Upper lobe of right lung (tissue), 1 donor: ENCODE results near the gene SHISA6. TPM values are rescaled to one million over a fixed set of nuclear protein-coding genes. Genes with fewer than 3 reads are reported as not detected.

ENCODE experiments used
- ATAC-seq: fragments of 200-7000 bp; cut with Tn5 transposase; one replicate; pipeline ENCODE4 v1.9.1; 2020; ENCODE audit warnings: mild to moderate bottlenecking, moderate library complexity
- DNase-seq: peaks from one replicate; pipeline ENCODE4 v3.0.0-alpha.2; 2020
- H3K27ac ChIP-seq: fragments of 200-600 bp; one replicate; pipeline ENCODE4 v1.8.0; 2022
- H3K27me3 ChIP-seq: fragments of 200-600 bp; one replicate; pipeline ENCODE4 v1.8.0; 2022; ENCODE audit warnings: mild to moderate bottlenecking
- H3K36me3 ChIP-seq: fragments of 200-600 bp; one replicate; pipeline ENCODE4 v1.8.0; 2022
- H3K4me1 ChIP-seq: fragments of 200-600 bp; one replicate; pipeline ENCODE4 v1.8.0; 2022
- H3K4me3 ChIP-seq: fragments of 200-600 bp; one replicate; pipeline ENCODE4 v1.8.0; 2022; ENCODE audit warnings: mild to moderate bottlenecking
- H3K9me3 ChIP-seq: fragments of 200-600 bp; one replicate; pipeline ENCODE4 v1.8.0; 2022
- intact Hi-C: fragments of 100-400 bp; cut with DNase I; formaldehyde crosslinking; loops from one replicate; pipeline ENCODE4 v1.11.0; 2022
- total RNA-seq: library from RNA; stranded (reverse); fragmentation: NEBNext Ultra II Directional; extraction: Animal tissue kit (Norgen Biotek cat#: 25700); gene quantifications from one replicate; pipeline ENCODE4 v1.2.1, GENCODE V29; 2021
- TF ChIP-seq, protein P1 (sequence below): fragments of 200-600 bp; IDR thresholded peaks from one replicate; pipeline ENCODE4 v1.8.0; 2022; ENCODE audit warnings: antibody characterized with exemption
- donor health status: DM: no; HTN: yes; CAD: no; lungs with severe emphysema.

The SHISA6 gene
- total RNA-seq, 1 donor from 2014 or later: not detected

DNA sequence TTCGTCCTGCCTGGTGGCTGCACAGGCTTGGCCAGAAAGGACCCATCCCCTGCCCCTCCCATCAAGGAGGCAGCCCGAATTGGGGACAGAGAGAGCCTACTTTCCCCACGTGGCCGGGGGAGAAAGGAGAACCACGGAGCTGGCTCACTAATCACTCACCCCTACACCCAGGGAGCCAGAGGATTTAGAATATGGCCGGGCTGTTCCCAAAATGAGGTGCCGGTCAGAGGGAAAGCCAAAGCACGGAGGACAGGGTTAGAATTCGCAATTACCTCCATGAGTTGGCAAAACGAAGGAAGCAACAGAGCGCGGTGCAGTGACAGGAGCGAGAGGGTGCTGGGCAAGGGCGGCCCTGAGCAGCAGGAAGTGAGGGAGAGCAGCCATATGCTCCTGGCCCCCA lies 33.1 kb downstream of the SHISA6 start:
- DNase-seq (no peak), ATAC-seq (no peak)
- H3K36me3 ChIP-seq: no peaks in the 10 kb centered on the region
- H3K27me3 ChIP-seq: no peaks in the 10 kb centered on the region
- H3K27ac ChIP-seq: no peak overlapping the region
- no peaks in the 10 kb centered on the region for H3K9me3 ChIP-seq
- intact Hi-C loops: no loop called here
- TF ChIP-seq, protein P1, sequence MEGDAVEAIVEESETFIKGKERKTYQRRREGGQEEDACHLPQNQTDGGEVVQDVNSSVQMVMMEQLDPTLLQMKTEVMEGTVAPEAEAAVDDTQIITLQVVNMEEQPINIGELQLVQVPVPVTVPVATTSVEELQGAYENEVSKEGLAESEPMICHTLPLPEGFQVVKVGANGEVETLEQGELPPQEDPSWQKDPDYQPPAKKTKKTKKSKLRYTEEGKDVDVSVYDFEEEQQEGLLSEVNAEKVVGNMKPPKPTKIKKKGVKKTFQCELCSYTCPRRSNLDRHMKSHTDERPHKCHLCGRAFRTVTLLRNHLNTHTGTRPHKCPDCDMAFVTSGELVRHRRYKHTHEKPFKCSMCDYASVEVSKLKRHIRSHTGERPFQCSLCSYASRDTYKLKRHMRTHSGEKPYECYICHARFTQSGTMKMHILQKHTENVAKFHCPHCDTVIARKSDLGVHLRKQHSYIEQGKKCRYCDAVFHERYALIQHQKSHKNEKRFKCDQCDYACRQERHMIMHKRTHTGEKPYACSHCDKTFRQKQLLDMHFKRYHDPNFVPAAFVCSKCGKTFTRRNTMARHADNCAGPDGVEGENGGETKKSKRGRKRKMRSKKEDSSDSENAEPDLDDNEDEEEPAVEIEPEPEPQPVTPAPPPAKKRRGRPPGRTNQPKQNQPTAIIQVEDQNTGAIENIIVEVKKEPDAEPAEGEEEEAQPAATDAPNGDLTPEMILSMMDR: no peak
- no peaks in the 10 kb centered on the region for H3K4me1 ChIP-seq
- no peak overlapping the region for H3K4me3 ChIP-seq

DNA sequence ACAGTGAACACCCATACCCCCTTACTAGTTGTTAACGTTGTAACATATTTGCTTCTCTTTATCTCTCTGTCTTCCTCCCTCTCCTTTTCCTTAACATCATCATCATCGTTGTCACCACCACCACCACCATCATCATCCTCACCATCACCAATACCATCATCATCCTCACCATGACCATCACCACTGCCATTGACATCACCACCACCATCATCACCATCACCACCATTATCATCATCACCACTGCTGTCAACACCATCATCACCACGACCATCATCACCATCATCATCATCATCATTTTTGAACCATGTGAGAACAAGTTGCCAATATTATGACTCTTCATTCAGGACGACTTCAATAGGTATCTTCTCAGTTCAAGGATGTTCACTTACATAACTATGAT lies 35.5 kb downstream of the SHISA6 start:
- H3K4me3 ChIP-seq: no peak overlapping the region
- H3K27me3 ChIP-seq: no peaks in the 10 kb centered on the region
- DNase-seq: no peak
- ATAC-seq: no peak
- intact Hi-C loops: no loop called here
- no peaks in the 10 kb centered on the region for H3K9me3 ChIP-seq
- no peaks in the 10 kb centered on the region for H3K4me1 ChIP-seq
- TF ChIP-seq, protein P1: no peak
- H3K27ac ChIP-seq: no peak overlapping the region
- H3K36me3 ChIP-seq: no peaks in the 10 kb centered on the region

DNA sequence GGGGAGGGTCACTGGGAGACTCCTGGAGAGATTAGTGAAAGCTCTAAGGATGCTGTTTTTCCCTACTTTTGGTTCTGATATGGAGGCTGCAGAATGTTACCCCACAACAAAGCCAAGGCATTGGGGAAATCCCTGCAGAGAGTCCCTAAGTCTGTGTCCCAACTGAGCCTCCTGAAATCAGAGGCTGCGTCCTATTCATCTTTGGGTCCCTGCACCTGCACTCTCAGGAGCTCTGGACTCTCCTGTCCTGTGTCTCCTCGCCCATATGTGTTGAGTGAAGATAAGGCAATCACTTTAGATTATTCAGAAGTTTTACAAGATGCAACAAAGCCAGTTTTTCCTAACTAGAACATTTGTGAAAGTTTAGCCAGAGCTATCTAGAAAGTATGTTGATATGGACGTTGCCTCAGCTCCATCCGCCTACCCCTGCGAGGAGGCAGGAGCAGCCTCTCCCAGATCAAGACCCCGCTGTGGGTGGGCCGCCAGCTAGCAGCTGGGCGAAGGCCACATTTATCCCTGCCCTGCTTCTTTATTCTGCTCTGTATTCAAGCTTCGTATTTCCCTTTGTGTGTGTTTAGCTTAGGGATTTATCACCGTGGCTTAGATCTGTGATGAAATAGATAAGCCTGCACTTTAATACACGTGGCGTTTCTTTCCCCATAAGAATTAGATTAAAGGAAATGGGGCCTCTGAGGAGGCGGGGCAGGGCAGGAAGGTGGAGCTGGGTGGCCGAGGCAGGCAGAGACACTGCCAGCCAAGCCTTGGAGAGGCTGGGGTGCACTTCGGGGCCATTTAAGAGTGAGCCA lies 37.4 kb downstream of the SHISA6 start:
- no peak for ATAC-seq
- intact Hi-C loops: no loop called here
- Histone ChIP-seq H3K27me3 (no peaks in the 10 kb centered on the region), H3K27ac (no peak overlapping the region), H3K4me3 (no peak overlapping the region), H3K9me3 (no peaks in the 10 kb centered on the region), H3K4me1 (no peaks in the 10 kb centered on the region), H3K36me3 (no peaks in the 10 kb centered on the region)
- TF ChIP-seq, protein P1: no peak
- no peak for DNase-seq

DNA sequence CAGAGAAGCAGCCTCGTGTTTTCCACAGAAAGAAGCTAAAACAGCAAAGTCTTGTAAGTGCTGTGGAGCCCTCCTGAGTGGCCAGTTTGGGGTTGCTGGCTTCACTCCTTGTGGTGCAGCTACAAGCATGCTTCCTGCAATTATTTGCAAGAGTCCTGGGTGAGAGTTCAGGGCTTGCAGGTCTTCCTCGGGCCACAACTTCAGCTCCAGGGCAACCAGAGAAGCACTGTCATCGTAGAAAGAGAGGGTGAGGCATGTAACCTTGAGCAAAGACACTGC lies 37.9 kb downstream of the SHISA6 start:
- no peaks in the 10 kb centered on the region for H3K4me1 ChIP-seq
- H3K27me3 ChIP-seq: no peaks in the 10 kb centered on the region
- ATAC-seq (no peak), DNase-seq (no peak)
- H3K4me3 ChIP-seq: no peak overlapping the region
- TF ChIP-seq, protein P1: no peak
- no peak overlapping the region for H3K27ac ChIP-seq
- H3K9me3 ChIP-seq: no peaks in the 10 kb centered on the region
- intact Hi-C loops: no loop called here
- no peaks in the 10 kb centered on the region for H3K36me3 ChIP-seq

DNA sequence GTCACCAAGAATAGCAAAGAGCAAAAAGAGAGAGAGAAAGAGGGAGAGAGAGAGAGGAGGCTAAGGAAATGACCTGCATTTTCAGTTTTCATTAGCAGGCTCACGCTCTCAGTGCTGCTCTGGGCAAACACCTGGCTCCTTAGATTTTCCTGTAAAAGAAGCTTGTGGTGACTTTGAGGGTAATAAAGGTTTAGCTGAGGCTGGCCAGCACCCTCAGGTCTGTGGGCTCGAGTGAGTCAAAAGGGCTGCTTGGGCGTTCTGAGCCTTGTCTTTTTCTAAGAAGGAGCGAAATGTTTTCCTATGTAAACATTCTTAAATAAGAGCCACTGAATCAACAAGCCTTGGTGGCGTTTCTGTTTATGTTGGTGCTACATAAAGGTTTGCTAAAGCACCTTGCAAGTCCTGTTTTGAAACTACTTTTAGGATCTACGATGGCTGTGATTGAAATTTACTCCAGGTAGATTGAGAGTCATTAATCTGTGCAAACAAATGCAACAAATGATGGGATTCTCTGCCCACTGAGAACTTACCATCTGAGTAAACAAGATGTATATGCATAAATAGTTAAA lies 38.8 kb downstream of the SHISA6 start:
- intact Hi-C loops: no loop called here
- DNase-seq (no peak), ATAC-seq (no peak)
- Histone ChIP-seq H3K9me3 (no peaks in the 10 kb centered on the region), H3K27me3 (no peaks in the 10 kb centered on the region), H3K27ac (no peak overlapping the region), H3K36me3 (no peaks in the 10 kb centered on the region), H3K4me3 (no peak overlapping the region), H3K4me1 (no peaks in the 10 kb centered on the region)
- TF ChIP-seq, protein P1: no peak
